Uterus (tissue), 2 donors: ENCODE measurements around the gene PIK3C2G.

ENCODE experiments used
- CTCF ChIP-seq, 4 experiments: fragments of 200-600 bp in 2 of 4; fragments of 450-650 bp in 2 of 4; sonication (generic) in 2 of 4; IDR thresholded peaks; one replicate each; pipeline ENCODE4 v1.5.1; 2016 to 2019; ENCODE audit warnings: antibody characterized with exemption in 4 of 4, mild to moderate bottlenecking in 2 of 4, moderate library complexity in 1 of 4
- POLR2A ChIP-seq, 2 donors: fragments of 450-650 bp; IDR thresholded peaks; one replicate each; pipeline ENCODE4 v1.6.1; 2016; ENCODE audit warnings: antibody characterized with exemption in 2 of 2, mild to moderate bottlenecking in 1 of 2, moderate library complexity in 1 of 2

GRCh38 chr12:18264581-18265075 lies 3.3 kb downstream of the PIK3C2G start:
- no peak for TF ChIP-seq POLR2A (IDR thresholded peaks at IDR 0.05)
- no peak for TF ChIP-seq CTCF (IDR thresholded peaks at IDR 0.05)
